Mesenteric fat pad (tissue), 1 donor: Measurements from ENCODE around the gene RNF34. TPM values are rescaled to one million over a fixed set of nuclear protein-coding genes. Genes with fewer than 3 reads are reported as not detected.

ENCODE experiments used
- DNase-seq: peaks from one replicate; pipeline ENCODE4 v3.0.0-alpha.2; 2020; ENCODE audit warnings: low spot score
- total RNA-seq: library from RNA; stranded (reverse); fragmentation: NEBNext Ultra II Directional; extraction: Animal tissue kit (Norgen Biotek cat#: 25700); gene quantifications from one replicate; pipeline ENCODE4 v1.2.1, GENCODE V29; 2021
- donor health status: DM: yes; HTN: yes; CAD: no.

RNF34 gene
- total RNA-seq, 1 donor from 2014 or later: 26.3 TPM

DNA sequence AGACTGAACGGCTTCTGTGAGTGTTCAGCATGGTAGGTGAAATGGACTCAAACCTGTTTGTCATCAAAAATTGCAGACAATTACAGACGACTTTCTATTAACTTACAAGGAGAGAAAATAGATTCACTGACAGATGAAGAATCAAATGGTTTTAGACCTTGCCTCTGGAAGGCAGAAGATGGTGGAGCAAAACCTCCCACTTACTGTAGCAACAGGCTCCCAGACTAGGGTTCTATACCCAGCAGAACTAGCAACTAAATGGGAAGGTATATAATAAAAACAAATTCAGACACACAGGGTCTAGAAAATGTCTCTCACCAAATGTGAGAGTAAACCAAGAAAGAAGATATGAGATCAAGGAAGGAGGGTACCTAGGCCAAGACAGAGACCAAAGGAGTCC lies 36.8 kb downstream of the RNF34 start:
- no peak for DNase-seq

DNA sequence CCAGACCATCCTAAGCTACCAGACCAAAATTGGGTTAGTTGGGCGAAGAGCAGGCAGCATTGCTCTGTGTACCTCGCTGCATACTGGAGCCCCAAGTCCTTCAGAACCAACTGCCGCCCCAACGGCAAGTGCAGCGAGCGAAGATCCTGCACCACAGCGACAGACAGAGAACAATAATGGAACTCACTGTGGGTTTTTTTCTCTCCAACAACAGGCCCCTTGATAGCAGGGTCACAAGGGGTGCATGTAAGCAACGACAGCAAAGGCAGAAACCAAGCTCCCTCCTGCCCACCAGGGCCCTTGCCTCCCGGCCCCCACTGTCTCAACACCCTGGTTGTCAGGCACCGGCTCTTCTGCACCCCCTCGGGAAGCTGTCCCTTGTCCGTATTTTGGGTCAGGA lies 39.0 kb downstream of the RNF34 start:
- no peak for DNase-seq

DNA sequence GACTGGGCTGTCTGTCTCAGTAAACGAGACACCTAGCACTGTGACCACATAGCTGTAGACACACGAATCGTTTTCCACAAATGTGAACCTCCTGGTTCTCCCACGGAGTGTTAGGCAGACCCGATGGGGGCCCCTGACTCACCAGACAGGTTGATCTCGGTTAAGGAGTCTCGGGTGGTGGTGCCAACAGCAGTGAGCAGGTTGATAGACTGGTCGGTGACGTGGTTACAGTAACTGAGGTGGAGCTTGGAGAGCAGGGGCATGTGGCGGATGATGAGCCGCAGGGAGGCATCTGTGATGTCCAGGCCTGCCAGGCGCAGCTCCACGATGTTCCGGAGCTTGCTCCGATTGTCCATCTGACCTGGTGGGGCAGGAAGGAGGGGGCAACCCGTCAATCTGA lies 39.8 kb downstream of the RNF34 start:
- no peak for DNase-seq

DNA sequence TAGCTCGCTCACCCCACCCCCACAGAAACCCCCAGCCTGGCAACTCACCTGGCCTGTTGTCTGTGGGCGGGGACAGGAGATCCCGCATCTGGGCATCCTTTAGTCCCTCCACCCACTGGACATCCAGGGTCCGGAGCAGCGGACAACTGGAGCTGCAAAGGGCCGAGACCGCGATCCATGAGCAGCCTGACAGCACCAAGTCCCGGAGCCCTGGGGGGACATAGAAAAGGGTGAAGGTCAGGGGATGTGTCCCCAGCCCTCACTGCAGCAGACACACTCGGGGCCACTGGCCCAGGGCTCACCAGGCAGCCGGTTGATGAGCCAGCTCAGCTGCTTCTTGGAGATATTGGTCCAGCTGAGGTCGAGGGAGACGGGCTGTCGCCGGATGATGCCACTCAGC lies 40.9 kb downstream of the RNF34 start:
- no peak for DNase-seq

DNA sequence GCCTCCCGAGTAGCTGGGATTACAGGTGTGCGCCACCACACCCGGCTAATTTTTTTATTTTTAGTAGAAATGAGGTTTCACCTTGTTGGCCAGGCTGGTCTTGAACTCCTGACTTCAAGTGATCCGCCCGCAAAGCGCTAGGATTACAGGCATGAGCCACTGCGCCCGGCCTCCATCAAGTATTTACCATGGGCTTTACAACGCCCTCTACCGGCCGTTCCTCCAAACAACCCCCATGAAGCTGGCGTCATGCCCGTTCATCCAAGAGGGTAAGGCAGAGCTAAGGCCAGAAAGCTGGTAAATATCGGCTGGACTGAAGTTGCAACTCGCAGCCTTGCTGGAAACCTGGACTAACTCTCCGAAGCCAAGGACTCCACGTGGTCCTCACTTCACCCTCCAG lies 41.6 kb downstream of the RNF34 start:
- DNase-seq: no peak

DNA sequence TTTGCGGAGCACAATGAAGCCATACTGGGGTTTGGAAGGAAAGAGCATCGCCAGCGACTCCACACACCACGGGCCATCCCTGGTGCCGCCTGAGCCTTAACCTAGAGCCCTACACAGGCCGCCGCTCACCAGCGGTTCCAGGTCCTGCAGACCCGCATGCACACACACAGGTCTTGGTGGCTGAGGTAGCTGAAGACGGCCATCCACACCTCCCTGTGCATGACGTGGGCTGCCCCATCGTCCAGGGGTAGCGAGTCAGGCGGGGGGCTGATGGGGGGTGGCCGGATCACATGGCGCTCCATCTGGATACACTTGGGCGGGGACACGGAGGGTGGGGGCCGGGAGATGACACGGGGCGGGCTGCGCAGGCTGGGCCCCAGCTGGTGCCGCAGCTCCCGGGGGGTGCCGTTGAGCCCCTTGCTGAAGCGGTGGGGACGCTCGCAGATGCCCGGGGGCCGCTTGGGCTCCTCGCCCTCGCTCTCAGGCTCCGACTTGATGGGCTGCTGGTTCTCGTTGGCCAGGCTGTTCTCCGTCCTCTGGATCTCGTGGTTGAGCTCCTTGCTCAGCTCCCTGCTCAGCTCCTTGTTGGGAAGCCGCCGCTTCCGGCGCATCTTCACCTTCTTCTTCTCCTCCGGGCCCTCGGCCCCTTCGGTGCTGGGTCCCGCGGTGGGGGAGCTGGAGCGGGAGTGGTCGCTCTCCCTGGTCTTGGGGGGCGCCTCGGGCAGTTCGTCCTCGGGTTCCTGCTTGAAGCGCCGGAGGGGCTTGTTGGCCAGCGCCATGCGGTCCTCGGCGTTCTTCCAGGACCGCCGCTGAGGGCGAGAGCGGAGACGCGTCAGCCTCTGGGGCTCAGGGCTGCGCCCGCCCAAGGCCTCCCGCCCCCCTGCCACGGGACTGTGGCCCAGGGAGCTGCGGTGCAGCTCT lies 42.4 kb downstream of the RNF34 start:
- no peak for DNase-seq

DNA sequence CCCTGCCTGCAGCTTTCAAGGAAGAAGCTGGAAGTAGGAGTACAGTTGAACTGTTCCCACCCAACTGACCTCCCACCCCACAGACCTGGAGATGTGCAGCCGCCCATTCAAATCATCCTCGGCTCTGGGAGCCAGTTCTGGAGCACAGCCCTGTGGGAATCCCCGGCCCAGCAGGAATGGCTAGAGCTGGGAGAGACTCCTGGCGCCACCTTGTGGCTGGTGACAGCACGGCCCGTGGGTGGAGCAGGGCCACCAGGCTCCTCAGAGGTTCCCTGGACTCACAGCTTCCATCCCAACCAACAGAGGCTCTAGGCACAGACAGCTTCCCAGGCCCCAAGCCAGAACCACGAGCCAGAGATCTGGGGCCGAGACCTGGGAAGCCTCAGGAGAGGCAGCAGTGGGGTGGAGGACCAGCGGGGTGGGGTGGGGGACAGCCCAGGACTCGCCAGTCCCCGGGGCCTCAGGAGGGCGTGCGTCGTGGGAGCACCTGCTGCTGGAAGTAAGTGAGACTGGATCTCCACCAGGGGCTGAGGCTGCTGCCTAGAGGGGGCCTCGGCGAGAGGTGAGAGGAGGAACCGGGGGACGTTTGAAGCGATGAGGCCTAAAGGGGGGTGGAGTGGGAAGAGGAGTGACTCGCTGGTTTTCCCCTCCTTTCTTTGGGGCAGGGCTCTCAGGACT lies 43.4 kb downstream of the RNF34 start:
- DNase-seq: peak; percentile 95

DNA sequence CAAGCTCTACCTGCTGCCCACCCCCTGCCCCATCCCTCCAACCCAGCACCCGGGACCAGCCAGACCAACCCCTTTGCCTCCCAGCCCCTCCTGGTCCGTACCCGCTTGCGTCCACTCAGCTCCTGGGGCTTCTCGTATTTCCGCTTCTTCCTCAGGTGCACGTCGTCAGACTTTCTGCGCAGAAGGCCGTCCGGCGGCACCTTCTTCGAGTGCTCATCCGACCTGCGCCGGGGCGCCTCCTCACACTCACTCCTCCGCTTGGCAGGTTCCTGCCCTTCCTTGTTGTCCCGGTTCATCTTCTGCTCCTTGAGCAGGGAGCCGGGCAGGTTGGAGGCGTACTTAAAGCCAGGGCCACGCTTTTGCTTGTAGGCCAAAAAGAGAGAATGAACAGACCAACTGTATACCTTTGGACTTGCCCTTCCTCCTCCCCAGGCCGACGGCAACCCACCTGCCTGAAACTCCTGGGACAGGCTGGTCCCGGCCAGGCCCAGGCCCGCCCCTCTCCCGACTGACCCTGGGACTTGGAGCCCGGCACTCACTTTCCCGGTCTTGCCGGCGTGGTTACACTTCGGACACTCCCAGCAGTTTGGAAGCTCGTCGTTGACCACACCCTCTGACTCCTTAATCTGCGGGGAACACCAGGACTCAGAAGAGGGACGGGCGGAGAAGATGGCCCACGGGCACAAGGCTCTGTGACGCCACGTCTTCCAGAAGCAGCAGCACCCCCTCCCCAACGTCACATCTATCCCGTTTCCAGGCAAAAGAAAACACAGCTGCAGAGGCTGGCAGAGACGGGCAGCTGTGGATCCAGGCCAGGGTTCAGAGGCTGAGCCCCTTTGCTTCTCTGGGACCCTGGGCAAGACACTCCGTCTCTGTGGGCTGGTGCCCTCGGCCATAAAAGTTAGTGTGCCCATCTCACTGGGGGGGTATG lies 44.3 kb downstream of the RNF34 start:
- DNase-seq: no peak

DNA sequence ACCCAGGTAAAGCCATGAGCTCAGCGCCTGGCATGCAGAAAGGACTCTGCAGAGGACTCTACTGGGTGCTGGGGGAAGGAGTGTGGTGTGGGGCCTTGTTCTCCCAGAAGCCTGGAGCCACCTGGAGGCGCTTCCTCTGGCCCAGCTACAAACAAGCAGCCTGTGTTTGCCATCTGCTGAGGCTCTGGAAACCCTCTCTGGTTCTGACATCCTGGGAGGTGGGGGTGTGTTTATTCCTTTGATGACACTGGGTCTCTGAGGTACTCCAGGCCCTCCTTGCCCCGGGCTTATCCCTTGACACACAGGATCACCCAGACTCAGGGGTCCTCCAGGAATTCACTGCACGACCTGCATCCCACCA lies 44.9 kb downstream of the RNF34 start:
- no peak for DNase-seq

DNA sequence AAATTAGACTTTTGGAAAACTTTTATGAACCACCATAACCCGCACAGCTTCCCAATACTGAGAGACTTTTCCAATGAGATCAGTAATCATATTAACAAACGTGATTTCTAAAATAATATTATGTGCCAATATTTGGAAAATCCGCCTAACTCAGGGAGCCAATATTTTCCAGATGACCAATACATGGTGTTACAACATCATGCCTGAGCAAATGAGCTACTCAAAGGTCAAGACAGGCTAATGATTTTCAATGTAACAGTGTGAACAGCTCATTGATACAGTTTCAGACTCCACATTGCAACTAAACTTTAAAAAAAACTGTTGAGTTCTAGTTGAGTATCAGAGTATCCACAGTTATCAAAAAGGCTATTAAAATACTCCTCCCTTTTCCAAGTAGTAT lies 46.8 kb downstream of the RNF34 start:
- DNase-seq: no peak

DNA sequence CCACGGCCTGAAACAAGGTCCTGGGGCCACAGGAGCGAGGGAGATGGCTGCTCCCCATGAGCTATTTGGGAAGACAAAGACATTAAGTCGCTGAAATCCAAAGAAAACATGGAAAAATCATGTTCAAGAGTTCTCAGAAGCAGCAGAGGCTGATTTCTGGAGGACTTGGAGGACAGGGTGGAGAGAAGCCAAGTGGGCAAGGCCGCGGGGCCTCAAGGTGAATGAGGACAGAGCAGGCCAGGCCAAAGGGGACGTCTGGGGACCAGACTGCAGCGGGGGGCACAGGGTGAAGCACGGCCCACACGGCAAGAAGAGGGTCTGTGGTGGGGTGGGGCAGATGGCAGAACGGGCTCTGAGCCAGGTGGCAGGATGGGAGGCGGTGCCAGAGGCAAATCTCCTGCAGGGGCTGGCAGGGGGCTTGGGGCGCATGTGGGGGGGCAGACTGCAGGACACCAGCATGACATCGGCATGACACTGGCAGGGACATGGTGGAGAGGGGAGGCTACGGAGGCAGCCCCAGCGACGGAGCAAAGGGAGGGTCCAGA lies 48.9 kb downstream of the RNF34 start:
- DNase-seq: no peak

DNA sequence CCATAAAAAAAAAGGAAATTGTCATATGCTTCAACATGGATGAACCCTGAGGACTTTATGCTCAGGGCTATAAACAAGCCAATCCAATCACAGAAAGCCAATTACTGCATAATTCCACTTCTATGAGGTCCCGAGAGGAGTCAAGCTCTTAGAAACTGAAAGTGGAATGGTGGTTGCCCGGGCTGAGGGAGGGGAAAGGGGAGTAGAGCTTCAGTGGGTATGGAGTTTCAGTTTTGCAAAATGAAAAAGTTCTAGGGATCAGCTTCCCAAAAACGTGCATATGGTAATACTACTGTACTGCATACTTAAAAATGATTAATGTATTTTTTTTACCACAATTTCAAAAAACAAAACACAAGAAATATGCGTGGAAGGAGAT lies 52.0 kb downstream of the RNF34 start:
- no peak for DNase-seq

DNA sequence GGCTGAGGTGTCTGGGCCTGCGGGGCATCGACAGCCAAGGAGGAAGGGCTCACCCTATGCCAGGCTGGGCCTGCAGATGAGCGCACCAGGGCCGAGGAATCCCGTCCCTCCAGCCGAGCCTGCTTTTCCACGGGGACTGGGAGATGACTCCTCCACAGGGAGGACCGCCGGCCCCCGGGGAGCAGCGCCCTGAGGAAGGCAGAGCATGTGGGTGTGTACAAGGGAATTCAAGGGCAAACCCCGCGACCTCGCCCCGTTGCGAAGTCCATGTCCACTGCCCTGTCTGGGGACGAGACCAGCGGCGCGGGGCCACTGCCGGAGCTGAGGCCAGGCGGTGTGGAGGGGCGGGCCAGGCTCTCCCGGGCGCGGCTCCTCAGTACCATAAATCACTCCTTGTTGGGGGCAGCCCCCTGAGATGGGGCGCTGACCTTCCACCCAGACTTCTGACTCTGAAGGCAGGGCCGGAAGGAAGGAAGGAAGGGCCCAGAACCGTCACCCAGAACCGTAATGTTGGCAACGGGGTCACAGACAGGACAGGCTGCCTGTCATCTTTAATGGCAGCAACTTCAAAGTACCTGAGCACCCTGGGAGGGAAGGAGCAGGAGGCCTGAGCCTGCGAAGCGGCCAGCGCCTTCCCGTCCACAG lies 52.5 kb downstream of the RNF34 start:
- DNase-seq: no peak

DNA sequence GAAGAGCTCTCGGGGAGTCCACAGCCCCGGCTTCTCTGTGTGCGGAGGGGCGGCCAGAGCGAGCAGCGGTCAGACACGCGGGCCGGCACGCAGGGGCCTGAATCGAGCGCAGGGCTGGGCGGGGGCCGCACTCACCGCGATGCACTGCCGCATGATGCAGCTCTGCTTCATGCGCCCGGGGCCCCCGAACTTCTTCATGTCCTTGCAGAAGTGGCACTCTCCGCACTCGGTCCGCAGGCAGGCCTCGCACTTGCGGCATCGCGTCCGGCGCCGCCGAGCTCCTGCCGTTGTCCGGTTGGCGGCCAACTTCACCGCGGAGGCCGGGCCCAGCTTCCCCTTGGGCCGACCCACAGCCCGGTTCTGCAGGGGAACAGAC lies 53.1 kb downstream of the RNF34 start:
- DNase-seq: no peak

DNA sequence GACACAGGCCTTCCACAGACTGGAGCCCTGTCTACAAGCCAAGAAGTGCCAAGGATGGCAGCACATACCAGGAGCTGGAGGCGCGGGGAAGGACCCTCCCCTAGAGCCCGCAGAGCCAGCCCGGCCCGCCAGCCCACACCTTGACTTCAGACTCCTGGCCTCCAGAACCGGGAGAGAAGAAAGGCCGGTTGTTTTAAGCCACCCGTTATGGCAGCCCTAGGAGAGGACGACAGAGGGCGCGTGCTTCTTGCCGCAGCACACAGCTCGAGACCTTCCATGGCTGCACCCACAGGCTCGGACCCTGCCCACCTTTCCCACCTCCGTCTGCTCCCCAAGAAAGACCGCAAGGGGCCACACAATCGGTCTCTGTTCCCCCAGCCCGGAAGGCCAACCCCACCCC lies 53.7 kb downstream of the RNF34 start:
- no peak for DNase-seq

DNA sequence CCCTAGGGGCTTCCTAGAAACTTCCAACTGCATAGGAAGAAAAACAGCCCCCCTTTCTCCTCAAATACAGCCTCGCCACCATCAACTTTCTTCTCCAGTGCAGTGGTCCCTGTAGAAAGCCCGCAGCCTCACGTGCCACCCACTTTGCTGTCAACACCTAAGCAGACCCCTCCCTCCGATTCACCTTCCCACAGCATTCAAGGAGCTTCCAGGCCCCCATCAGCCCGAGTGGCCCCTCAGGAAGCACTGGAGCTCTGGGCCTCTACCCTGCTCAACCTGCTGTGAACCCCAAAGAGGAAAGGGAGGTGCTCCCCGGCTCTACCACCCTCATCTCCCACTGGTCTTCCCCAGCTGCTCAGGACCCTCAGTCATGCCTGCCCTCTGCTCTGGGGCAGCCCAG lies 55.0 kb downstream of the RNF34 start:
- no peak for DNase-seq

DNA sequence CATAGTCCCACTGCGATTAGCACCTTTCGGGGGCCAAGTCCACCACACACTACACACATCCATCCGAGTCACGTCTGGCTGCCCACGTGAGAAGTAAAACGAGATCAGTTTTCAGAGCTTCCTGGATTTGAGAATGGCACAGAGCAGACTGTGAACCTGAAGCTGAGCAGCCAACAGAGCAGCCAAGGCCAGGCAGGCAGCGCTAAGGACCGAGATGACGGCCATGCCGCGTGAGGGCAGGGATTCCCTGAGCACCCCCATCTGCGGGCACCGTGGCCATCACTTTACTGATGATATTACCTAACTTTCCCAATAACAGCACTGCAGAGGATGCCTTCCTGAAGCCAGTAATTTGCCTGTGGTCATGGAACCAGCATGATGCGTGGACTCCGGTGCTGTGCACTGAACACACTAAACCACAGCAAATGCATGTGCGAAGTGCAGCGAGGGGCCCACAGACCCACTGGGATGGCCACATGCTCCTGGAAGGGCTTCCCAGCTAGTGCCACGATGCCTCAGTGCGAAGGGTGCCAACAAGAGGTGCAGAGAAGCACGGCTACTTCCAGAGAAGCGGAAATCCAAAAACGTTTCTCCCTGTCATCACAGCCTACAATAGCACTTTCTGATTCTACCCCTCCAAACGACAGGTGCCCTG lies 56.0 kb downstream of the RNF34 start:
- DNase-seq: no peak

DNA sequence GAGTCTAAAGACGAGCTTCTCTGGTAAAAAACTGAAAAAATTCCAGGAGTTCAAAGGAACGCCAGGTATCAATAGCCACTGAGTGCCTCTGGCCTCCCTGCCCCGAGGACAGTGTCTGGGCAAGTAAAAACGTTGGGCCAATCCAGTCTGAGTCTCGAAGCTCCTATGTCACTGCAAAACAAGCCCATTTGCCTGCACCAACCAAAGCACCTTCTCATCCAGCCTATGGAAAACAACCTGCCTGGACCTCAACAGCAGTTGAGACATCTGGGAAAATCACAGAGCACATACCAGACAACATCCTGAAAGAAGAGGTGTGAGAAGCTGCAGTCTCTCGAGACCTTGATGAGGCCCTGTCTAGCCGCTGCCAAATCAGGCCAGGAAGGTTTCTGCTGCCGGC lies 56.6 kb downstream of the RNF34 start:
- no peak for DNase-seq

DNA sequence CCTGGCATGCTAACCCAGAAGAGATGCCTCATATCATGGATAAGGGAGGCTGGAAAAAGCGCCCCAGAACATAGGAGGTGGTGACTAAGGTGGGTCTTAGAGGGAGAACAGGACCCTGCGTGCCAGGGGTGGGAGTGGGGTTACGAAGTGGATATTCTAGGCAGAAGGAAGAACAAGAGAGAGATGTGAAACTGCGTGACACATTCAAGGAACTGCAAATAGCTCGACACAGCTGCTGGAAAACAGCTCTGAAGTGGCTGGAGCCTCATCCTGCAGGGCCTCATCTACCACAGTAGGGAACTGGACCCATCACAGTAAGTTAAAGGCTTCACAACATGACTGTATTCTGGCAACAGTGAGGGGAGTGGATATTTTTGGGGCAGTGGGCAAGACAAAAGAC lies 61.1 kb downstream of the RNF34 start:
- no peak for DNase-seq

DNA sequence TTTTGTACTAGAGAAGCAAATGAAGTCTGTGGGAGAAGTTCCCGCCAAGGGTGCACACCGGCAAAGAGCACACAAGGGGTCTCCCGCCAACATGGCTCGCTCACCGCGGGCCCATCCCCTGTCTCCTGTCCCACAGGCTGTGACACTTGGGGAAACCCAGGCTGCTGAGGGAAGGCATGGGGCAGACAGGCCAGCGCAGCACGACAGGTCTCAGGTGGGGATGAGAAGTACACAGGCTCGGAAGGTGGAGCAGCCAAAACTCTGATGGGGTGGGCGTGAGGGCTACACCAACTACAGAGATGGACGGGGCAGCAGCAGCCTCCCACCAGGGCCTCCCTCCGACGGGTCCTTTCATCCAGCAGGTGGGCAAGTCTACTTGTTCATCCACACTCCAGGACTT lies 64.4 kb downstream of the RNF34 start:
- DNase-seq: no peak
